GM12864 (cell line): ENCODE results near the gene AGAP5.
"Not testable (repeated sequence)": the region's sequence is repeated elsewhere in the genome, so short reads cannot be mapped to it uniquely, and the experiment has no call there.

Experiments
- DNase-seq: peaks from one replicate; pipeline ENCODE4 v3.0.0-alpha.2; 2011; ENCODE audit warnings: low read depth
- H3K4me3 ChIP-seq: 2 replicates; pipeline ENCODE4 v1.5.1; 2011; ENCODE audit warnings: mild to moderate bottlenecking, low read depth, low read length, control low read depth
- CTCF ChIP-seq: IDR thresholded peaks from 2 replicates; pipeline ENCODE4 v1.5.1; 2011; ENCODE audit warnings: low read depth, mild to moderate bottlenecking, moderate library complexity, low read length, control low read depth, inconsistent platforms; ENCODE audit errors: missing control alignments

Gene AGAP5

DNA sequence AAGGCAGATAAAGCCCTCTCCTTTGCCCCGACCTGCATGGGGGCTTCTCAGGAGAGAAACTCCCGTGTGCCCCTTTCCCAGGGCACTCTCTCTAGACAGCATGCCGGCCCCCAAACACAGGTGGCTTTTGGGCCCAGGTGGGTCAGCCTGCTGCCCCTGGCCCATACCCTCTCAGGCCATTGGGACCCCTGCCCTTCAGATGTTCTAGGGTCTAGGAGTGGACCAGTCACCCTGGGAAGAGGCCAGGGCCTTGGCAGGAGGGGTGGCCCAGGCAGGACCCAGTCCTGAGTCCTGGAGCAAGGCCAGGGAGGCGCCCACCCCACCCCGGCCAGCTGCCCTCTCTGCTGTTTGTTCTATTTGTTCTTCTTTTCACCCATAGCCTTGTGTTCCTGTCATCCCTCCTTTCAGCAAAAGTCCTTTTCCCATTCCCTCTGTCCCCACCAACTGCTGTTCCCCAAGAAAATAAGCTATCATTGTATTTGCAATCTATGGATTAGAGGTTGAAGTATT is 36.9 kb upstream of the AGAP5 start:
- no peak for TF ChIP-seq CTCF
- no peak for DNase-seq

GRCh38 chr10:73734028-73734720 is 36.3 kb upstream of the AGAP5 start:
- no peak overlapping the region for H3K4me3 ChIP-seq
- no peak for DNase-seq
- no peak for TF ChIP-seq CTCF

More for the DNA sequence above, 36.9 kb upstream of the AGAP5 start:
- H3K4me3 ChIP-seq: no peak overlapping the region

GRCh38 chr10:73732931-73733623 is 35.2 kb upstream of the AGAP5 start:
- no peak for DNase-seq

DNA sequence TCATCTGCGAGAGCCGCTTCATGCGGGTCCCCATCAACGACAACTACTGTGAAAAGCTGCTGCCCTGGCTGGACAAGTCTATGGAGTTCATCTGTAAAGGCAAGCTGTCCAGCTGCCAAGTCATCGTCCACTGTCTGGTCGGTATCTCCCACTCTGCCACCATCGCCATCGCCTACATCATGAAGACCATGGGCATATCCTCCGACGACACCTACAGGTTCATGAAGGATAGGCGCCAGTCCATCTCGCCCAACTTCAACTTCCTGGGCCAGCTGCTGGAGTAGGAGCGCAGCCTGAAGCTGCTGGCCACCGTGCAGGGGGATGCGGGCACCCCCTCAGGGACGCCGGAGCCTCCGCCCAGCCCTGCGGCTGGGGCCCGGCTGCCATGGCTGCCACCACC is 34.5 kb upstream of the AGAP5 start:
- H3K4me3 ChIP-seq: no peak overlapping the region
- no peak for TF ChIP-seq CTCF
- no peak for DNase-seq

More at GRCh38 chr10:73732931-73733623, 35.2 kb upstream of the AGAP5 start:
- no peak for TF ChIP-seq CTCF
- no peak overlapping the region for H3K4me3 ChIP-seq

DNA sequence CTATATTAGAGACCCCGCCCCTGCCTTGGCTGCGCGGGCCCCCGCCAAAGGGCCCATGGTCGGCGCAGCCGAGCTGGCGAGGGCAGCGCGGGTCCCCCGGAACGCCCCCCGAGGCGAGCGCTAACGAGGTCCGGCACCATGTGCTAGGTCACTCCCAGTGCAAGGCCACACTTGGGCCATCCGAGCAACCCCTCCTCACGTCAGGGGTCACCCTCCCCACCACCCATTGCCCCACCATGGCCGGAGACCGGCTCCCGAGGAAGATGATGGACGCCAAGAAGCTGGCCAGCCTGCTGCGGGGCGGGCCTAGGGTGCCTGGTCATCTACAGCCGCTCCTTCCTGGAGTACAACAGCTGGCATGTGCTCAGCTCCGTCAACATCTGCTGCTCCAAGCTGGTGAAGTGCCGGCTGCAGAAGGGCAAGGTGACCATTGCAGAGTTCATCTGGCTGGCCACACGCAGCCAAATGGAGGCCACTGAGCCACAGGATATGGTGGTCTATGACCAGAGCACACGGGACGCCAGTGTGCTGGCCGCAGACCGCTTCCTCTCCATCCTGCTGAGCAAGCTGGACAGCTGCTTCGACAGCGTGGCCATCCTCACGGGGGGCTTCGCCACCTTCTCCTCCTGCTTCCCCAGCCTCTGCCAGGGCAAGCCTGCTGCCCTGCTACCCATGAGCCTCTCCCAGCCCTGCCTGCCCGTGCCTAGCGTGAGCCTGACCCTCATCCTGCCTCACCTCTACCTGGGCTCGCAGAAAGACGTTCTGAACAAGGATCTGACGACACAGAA is 33.9 kb upstream of the AGAP5 start:
- H3K4me3 ChIP-seq: no peak overlapping the region
- no peak for DNase-seq
- no peak for TF ChIP-seq CTCF

GRCh38 chr10:73730153-73730906 is 32.4 kb upstream of the AGAP5 start:
- TF ChIP-seq CTCF: no peak
- peak overlapping the region; percentile 62 for H3K4me3 ChIP-seq
- DNase-seq: peak; percentile 81

DNA sequence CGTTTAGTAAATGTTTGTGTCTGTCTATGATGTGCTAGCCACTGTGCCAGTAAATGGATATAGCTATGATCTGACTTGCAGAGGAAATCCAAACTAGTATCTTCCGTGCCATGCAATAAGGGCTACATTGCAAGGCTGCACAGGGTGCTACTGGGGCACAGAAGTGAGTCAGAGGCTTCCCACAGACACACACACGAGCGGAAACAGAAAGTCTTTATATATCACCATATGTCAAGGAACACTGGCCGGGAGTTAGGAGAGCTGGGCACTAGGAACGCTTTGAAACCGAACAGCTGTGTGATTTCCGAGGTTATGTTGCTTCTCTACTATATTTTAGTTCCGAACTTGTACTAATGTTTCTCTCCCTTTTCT is 31.9 kb upstream of the AGAP5 start:
- DNase-seq: not testable (repeated sequence)
- H3K4me3 ChIP-seq: peak overlapping the region; percentile 62
